ENCODE results near the gene LRRIQ1. TPM values are rescaled to one million over a fixed set of nuclear protein-coding genes. Genes with fewer than 3 reads are reported as not detected.

The LRRIQ1 gene
- total and polyA plus RNA-seq, 2 of the 8 experiments (the other 6 are each of a cell fraction or from before 2014, with no cell fraction given) = 0.24 to 0.76 TPM

DNA sequence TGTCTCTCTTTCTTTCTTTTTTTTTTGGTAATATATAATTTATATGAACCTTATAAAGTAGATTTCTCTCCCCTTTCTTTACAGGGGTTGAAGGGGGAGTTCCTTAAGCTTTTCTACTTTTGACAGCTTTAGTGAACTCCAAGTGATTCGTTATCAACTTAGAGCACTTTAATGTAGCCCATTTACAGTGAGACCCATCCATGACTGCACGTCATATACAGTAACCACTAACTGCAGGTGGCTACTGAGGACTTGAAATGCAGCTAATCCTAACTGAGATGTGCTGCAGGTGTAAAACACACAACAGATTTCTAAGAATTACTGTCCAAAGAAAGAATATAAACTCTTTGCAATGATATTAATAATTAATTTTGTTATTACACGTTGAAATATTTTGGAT is 582 bp downstream of the LRRIQ1 start:
- Histone ChIP-seq H3K79me2 (ENCODE audit: control insufficient read depth in 1 of 2, insufficient read depth in 2 of 2, low read length in 2 of 2) (no peaks in the 10 kb centered on the region), H3K27me3 (replicated peaks in 1 of 4; ENCODE audit: control insufficient read depth in 3 of 4, extremely low read depth in 1 of 4, insufficient read depth in 3 of 4, low read length in 3 of 4) (peaks cover 0 to 2% (median 0%) of the 10 kb centered on the region in 4 experiments; a peak in 1 of 7 replicates), H2BK120ac (replicated peaks; ENCODE audit: low read depth, low read length) (no peak overlapping the region), H2BK20ac (ENCODE audit: low read length) (no peak overlapping the region), H2BK5ac (ENCODE audit: low read depth, low read length) (no peak overlapping the region; the same call in 1 of the 2 replicates), H3K23me2 (ENCODE audit: low read depth, low read length) (peaks cover 4% of the 10 kb centered on the region; the same call in 1 of the 2 replicates), H3K4me1 (replicated peaks in 1 of 4; ENCODE audit: control insufficient read depth in 3 of 4, insufficient read depth in 4 of 4, low read length in 3 of 4) (no peaks in the 10 kb centered on the region), H4K5ac (ENCODE audit: insufficient read length, low read depth, low read length) (no peak overlapping the region), H2AK5ac (ENCODE audit: low read depth, low read length) (no peak overlapping the region), H4K20me1 (replicated peaks in 1 of 2; ENCODE audit: control insufficient read depth in 1 of 2, insufficient read depth in 2 of 2, low read length in 2 of 2) (no peaks in the 10 kb centered on the region), H3K79me1 (ENCODE audit: low read depth, low read length) (no peaks in the 10 kb centered on the region), H3K9me3 (ENCODE audit: insufficient read depth in 2 of 2, low read depth in 1 of 2, low read length in 1 of 2) (no peaks in the 10 kb centered on the region), H3K4ac (replicated peaks; ENCODE audit: insufficient read length, low read depth, low read length) (no peak overlapping the region), H3K23ac (ENCODE audit: insufficient read length) (no peak overlapping the region), H2BK15ac (ENCODE audit: low read length) (no peak overlapping the region), H3K14ac (ENCODE audit: insufficient read length) (no peak overlapping the region), H3K56ac (replicated peaks; ENCODE audit: insufficient read length, low read depth, low read length) (no peak overlapping the region), H3K36me3 (ENCODE audit: control insufficient read depth in 2 of 4, insufficient read depth in 4 of 4, low read length in 3 of 4) (no peaks in the 10 kb centered on the region), H3K4me2 (ENCODE audit: insufficient read depth in 1 of 2, low read depth in 2 of 2, low read length in 2 of 2) (peak overlapping the region; percentile 78), H3K27ac (ENCODE audit: low read depth, low read length) (no peak overlapping the region; the same call in 1 of the 2 replicates), H2AFZ (ENCODE audit: low read length) (peak overlapping the region; percentile 90), H4K8ac (ENCODE audit: extremely low read depth, insufficient read depth, low read length) (no peak overlapping the region), H3K18ac (ENCODE audit: extremely low read depth, low read length) (no peak overlapping the region), H3K9ac (replicated peaks in 1 of 4; ENCODE audit: extremely low read depth in 1 of 4, low read depth in 3 of 4, low read length in 3 of 4) (peak overlapping the region in 2 of 4 experiments; percentile 62 to 72; a peak in 5 of 7 replicates), H2BK12ac (ENCODE audit: low read depth, low read length) (no peak overlapping the region), H3K4me3 (ENCODE audit: extremely low read depth in 1 of 4, insufficient read depth in 2 of 4, low read depth in 3 of 4, low read length in 4 of 4) (peak overlapping the region; percentile 64 to 87 (median 83)), H4K91ac (replicated peaks; ENCODE audit: insufficient read length, low read length) (no peak overlapping the region)
- WGBS, 2 experiments (ENCODE audit: extremely low coverage in 1 of 2, insufficient coverage in 1 of 2, insufficient read length in 1 of 2, insufficient replicate concordance in 2 of 2, low coverage in 1 of 2, low lambda C conversion rate in 2 of 2, missing lambda C conversion rate in 1 of 2) = 20% methylated on average over 3 of the region's 3 CpGs; no CpG with 5 or more reads in 1 of the 2 experiments
- CTCF ChIA-PET (ENCODE audit: partially characterized antibody) = interaction anchor here (1.3 to 2.0 kb wide), 4 partner anchors 21 to 162 kb away, joined by 4 to 13 read pairs (median 4); no protein-coding TSS in a partner anchor
- no peak for FAIRE-seq
- TF ChIP-seq, protein P1, sequence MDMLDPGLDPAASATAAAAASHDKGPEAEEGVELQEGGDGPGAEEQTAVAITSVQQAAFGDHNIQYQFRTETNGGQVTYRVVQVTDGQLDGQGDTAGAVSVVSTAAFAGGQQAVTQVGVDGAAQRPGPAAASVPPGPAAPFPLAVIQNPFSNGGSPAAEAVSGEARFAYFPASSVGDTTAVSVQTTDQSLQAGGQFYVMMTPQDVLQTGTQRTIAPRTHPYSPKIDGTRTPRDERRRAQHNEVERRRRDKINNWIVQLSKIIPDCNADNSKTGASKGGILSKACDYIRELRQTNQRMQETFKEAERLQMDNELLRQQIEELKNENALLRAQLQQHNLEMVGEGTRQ (IDR thresholded peaks at IDR 0.05; ENCODE audit: low read length) = no peak
- TF ChIP-seq SRF (IDR thresholded peaks at IDR 0.05; ENCODE audit: low read depth, low read length) (no peak), RFX5 (IDR thresholded peaks at IDR 0.05; ENCODE audit: borderline replicate concordance, low read depth, low read length) (no peak), KDM1A (IDR thresholded peaks at IDR 0.05; ENCODE audit: borderline replicate concordance, low read length) (no peak), CEBPB (IDR thresholded peaks at IDR 0.05; ENCODE audit: low read depth, low read length) (no peak), CBX8 (IDR thresholded peaks at IDR 0.05; ENCODE audit: borderline replicate concordance, low read depth, low read length) (no peak), FOSL1 (IDR thresholded peaks at IDR 0.05; ENCODE audit: insufficient read depth, low read depth, low read length) (no peak), RNF2 (IDR thresholded peaks at IDR 0.05; ENCODE audit: borderline replicate concordance, low read depth, low read length, missing control alignments, poor library complexity, severe bottlenecking) (no peak)
- TF ChIP-seq, protein P2, sequence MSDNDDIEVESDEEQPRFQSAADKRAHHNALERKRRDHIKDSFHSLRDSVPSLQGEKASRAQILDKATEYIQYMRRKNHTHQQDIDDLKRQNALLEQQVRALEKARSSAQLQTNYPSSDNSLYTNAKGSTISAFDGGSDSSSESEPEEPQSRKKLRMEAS (IDR thresholded peaks at IDR 0.05) = no peak
- no peak for DNase-seq (ENCODE audit: low read depth in 1 of 2, low spot score in 2 of 2)
- POLR2A ChIA-PET (ENCODE audit: partially characterized antibody) = interaction anchor here (0.6 to 1.7 kb wide), 3 partner anchors 15 to 174 kb away, joined by 3 to 8 read pairs (median 5); partner anchors contain the start of gene SLC6A15

Measured in H1 (cell line).